HG03432 (cell line): ENCODE measurements around the gene HOXB9.

Experiments
- ATAC-seq: cut with Tn5 transposase; IDR thresholded peaks from one replicate; pipeline ENCODE4 v1.9.1; 2021; ENCODE audit warnings: mild to moderate bottlenecking, moderate library complexity; ENCODE audit not compliant: unreplicated experiment

HOXB9 gene

GRCh38 chr17:48639982-48640857 is 14.1 kb upstream of the HOXB9 start:
- ATAC-seq: no peak

- no peak for ATAC-seq
Measured at GRCh38 chr17:48639136-48639535, 13.0 kb upstream of the HOXB9 start.

GRCh38 chr17:48637323-48638260 is 11.4 kb upstream of the HOXB9 start:
- no peak for ATAC-seq

- ATAC-seq: no peak
Measured at GRCh38 chr17:48636177-48637018, 10.2 kb upstream of the HOXB9 start.

GRCh38 chr17:48634493-48635208 is 8.5 kb upstream of the HOXB9 start:
- no peak for ATAC-seq

- ATAC-seq: no peak
Measured at GRCh38 chr17:48633266-48633677, 7.1 kb upstream of the HOXB9 start.

GRCh38 chr17:48632579-48633265 is 6.6 kb upstream of the HOXB9 start:
- ATAC-seq: no peak

GRCh38 chr17:48631693-48632578 is 5.8 kb upstream of the HOXB9 start:
- ATAC-seq: no peak

- no peak for ATAC-seq
Measured at GRCh38 chr17:48630925-48631692, 5.0 kb upstream of the HOXB9 start.

- no peak for ATAC-seq
Measured at GRCh38 chr17:48630009-48630924, 4.1 kb upstream of the HOXB9 start.

- ATAC-seq: no peak
Measured at GRCh38 chr17:48629411-48629759, 3.2 kb upstream of the HOXB9 start.

- no peak for ATAC-seq
Measured at GRCh38 chr17:48628649-48629410, 2.7 kb upstream of the HOXB9 start.

- no peak for ATAC-seq
Measured at GRCh38 chr17:48627623-48628521, 1.7 kb upstream of the HOXB9 start.

- ATAC-seq: no peak
Measured at GRCh38 chr17:48627118-48627597, 1.0 kb upstream of the HOXB9 start.
